Measurements from ENCODE around the gene DOK6. TPM values are rescaled to one million over a fixed set of nuclear protein-coding genes. Genes with fewer than 3 reads are reported as not detected.

DOK6 gene
- total and polyA plus RNA-seq, 9 of the 15 experiments (the other 6 are each of a cell fraction or from before 2014, with no cell fraction given): not detected

GRCh38 chr18:69787825-69788547 is 387.3 kb downstream of the DOK6 start (continued):
- no peak for TF ChIP-seq BDP1 (IDR thresholded peaks at IDR 0.05; ENCODE audit: insufficient read depth, insufficient read length)
- TF ChIP-seq TARDBP (IDR thresholded peaks at IDR 0.05): no peak
- TF ChIP-seq ELK1 (CRISPR knock-in tag; IDR thresholded peaks at IDR 0.05): no peak

- BruUV-seq (replicated peaks): no TSS peak
- CTCF ChIA-PET (ENCODE audit: low intra/inter-chr PET ratio): no interaction called here
- Histone ChIP-seq H3K9me1 (ENCODE audit: control insufficient read depth, insufficient read depth, low read length) (no peaks in the 10 kb centered on the region), H3K4me3 (no peak overlapping the region), H3K9me3 (replicated peaks; ENCODE audit: control insufficient read depth, insufficient read depth, low read depth, low read length) (no peaks in the 10 kb centered on the region; the same call in 1 of the 2 replicates), H3K4me2 (ENCODE audit: insufficient read depth, low read length) (no peak overlapping the region), H4K20me1 (replicated peaks; ENCODE audit: control insufficient read depth, insufficient read depth, low read length) (no peaks in the 10 kb centered on the region), H3K27me3 (ENCODE audit: control insufficient read depth in 2 of 2, insufficient read depth in 2 of 2, low read length in 2 of 2) (no peaks in the 10 kb centered on the region), H2AFZ (ENCODE audit: low read depth, low read length) (no peak overlapping the region), H3K79me2 (ENCODE audit: control insufficient read depth, insufficient read depth, low read length) (no peaks in the 10 kb centered on the region), H3K36me3 (ENCODE audit: control insufficient read depth, insufficient read depth, low read length) (no peaks in the 10 kb centered on the region), H3K9ac (ENCODE audit: insufficient read depth in 1 of 2, low read depth in 2 of 2, low read length in 2 of 2) (no peak overlapping the region), H3K4me1 (replicated peaks in 1 of 2; ENCODE audit: control insufficient read depth in 2 of 2, insufficient read depth in 2 of 2, low read length in 2 of 2) (no peaks in the 10 kb centered on the region), H3K27ac (ENCODE audit: extremely low read depth, low read depth, low read length) (no peak overlapping the region)
- TF ChIP-seq CEBPG (CRISPR knock-in tag; IDR thresholded peaks at IDR 0.05): no peak
- no peak for TF ChIP-seq CEBPG (tag; conservative IDR thresholded peaks at IDR 0.05 in 1 of 2, IDR thresholded peaks at IDR 0.05 in 1 of 2)
- no peak for TF ChIP-seq ZSCAN32 (CRISPR knock-in tag; IDR thresholded peaks at IDR 0.05)
- no peak for TF ChIP-seq ZNF764 (CRISPR knock-in tag; IDR thresholded peaks at IDR 0.05; ENCODE audit: low read depth)
- no peak for TF ChIP-seq SUPT5H (IDR thresholded peaks at IDR 0.05)
- TF ChIP-seq ZBED1 (IDR thresholded peaks at IDR 0.05): no peak
- TF ChIP-seq BACH1 (tag; IDR thresholded peaks at IDR 0.05): no peak
- TF ChIP-seq SETDB1 (IDR thresholded peaks at IDR 0.05; ENCODE audit: low read length): no peak
- no peak for TF ChIP-seq CBX3 (IDR thresholded peaks at IDR 0.05; ENCODE audit: borderline replicate concordance in 1 of 2, low read length in 2 of 2)
- TF ChIP-seq ZNF79 (CRISPR knock-in tag; IDR thresholded peaks at IDR 0.05; ENCODE audit: low read depth): no peak
- TF ChIP-seq ARNT (IDR thresholded peaks at IDR 0.05): no peak
- no peak for TF ChIP-seq ZFP30 (CRISPR knock-in tag; IDR thresholded peaks at IDR 0.05; ENCODE audit: borderline replicate concordance)
- no peak for TF ChIP-seq GABPA (tag; conservative IDR thresholded peaks at IDR 0.05; ENCODE audit: low read depth)
- TF ChIP-seq RAD21 (CRISPR knock-in tag; conservative IDR thresholded peaks at IDR 0.05 in 1 of 2, IDR thresholded peaks at IDR 0.05 in 1 of 2): no peak
- TF ChIP-seq ZNF586 (CRISPR knock-in tag; conservative IDR thresholded peaks at IDR 0.05): no peak
- no peak for TF ChIP-seq NFXL1 (CRISPR knock-in tag; IDR thresholded peaks at IDR 0.05)
- 0% methylated on average over 1 of the region's 1 CpG for WGBS (ENCODE audit: insufficient coverage, low coverage, missing lambda C conversion rate)
- ATAC-seq: no peak
- in situ Hi-C loops (cut with MboI): no loop called here
- POLR2A ChIA-PET: no interaction called here
- intact Hi-C loops (cut with micrococcal nuclease): no loop called here
- no peak for FAIRE-seq
- no peak for DNase-seq (ENCODE audit: extremely low read depth in 1 of 4, low spot score in 3 of 4)
Measured at GRCh38 chr18:69789794-69790193, 389.1 kb downstream of the DOK6 start.
